ENCODE measurements around the gene CFAP97. TPM values are rescaled to one million over a fixed set of nuclear protein-coding genes. Genes with fewer than 3 reads are reported as not detected.

The CFAP97 gene
- total RNA-seq, 1 experiment from 2014 or later: 36.9 TPM

GRCh38 chr4:185143601-185143969 lies 60.2 kb downstream of the CFAP97 start:
- H3K4me3 Mint-ChIP-seq (ENCODE audit: low read depth, unreplicated experiment): peak overlapping the region; percentile 77
- TF ChIP-seq, protein P1, sequence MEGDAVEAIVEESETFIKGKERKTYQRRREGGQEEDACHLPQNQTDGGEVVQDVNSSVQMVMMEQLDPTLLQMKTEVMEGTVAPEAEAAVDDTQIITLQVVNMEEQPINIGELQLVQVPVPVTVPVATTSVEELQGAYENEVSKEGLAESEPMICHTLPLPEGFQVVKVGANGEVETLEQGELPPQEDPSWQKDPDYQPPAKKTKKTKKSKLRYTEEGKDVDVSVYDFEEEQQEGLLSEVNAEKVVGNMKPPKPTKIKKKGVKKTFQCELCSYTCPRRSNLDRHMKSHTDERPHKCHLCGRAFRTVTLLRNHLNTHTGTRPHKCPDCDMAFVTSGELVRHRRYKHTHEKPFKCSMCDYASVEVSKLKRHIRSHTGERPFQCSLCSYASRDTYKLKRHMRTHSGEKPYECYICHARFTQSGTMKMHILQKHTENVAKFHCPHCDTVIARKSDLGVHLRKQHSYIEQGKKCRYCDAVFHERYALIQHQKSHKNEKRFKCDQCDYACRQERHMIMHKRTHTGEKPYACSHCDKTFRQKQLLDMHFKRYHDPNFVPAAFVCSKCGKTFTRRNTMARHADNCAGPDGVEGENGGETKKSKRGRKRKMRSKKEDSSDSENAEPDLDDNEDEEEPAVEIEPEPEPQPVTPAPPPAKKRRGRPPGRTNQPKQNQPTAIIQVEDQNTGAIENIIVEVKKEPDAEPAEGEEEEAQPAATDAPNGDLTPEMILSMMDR (IDR thresholded peaks at IDR 0.05; ENCODE audit: unreplicated experiment): no peak
- intact Hi-C loops (cut with micrococcal nuclease; ENCODE audit: unreplicated experiment): no loop called here
- DNase-seq: peak; percentile 20
- H3K27ac Mint-ChIP-seq (ENCODE audit: unreplicated experiment): peak overlapping the region; percentile 86
- H3K27me3 Mint-ChIP-seq (ENCODE audit: unreplicated experiment): no peaks in the 10 kb centered on the region
- peaks cover 7% of the 10 kb centered on the region for H3K4me1 Mint-ChIP-seq (ENCODE audit: low read depth, unreplicated experiment)
- no TSS peak for BruUV-seq (replicated peaks)
- CTCF ChIA-PET: interaction anchor here (1.5 kb wide), 1 partner anchor 9 kb away, joined by 6 read pairs; no protein-coding TSS in a partner anchor
- H3K36me3 Mint-ChIP-seq (ENCODE audit: insufficient read depth, unreplicated experiment): peaks cover 26% of the 10 kb centered on the region
- H3K9me3 Mint-ChIP-seq (ENCODE audit: low read depth, unreplicated experiment): no peaks in the 10 kb centered on the region

DNA sequence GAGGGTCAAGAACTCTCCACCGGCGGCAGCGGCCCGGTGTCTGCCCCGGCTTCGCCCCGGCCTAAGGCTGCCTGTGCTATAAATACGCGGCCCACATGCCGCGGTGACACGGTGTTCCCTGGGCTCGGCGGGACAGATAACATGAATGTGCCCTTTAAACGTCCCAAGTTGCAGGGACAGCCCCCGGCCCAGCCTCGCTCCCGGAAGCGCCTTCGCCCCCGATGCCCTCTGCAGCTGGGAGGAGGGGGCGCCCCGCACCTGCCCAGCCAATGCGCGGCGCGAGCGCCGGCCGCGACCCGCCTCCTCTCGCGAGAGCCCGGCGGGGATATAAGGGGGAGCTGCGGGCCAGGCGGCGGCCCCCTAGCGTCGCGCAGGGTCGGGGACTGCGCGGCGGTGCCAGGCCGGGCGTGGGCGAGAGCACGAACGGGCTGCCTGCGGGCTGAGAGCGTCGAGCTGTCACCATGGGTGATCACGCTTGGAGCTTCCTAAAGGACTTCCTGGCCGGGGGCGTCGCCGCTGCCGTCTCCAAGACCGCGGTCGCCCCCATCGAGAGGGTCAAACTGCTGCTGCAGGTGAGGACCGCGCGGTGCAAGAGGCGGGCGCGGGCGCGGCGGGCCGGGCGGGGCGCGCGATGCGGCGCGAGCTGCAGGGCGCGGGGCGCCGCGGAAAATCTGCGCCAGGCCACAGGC lies 60.7 kb downstream of the CFAP97 start, which contains the start of gene SLC25A4:
SLC25A4 (plus strand) TSS at position 355 of the 689 bp plus-strand sequence; CDS start at position 462, 107 bp downstream.
- TF ChIP-seq, protein P1 (IDR thresholded peaks at IDR 0.05; ENCODE audit: unreplicated experiment): no peak
- peak; percentile 86 for DNase-seq
- peak within 1 kb of the TSS; percentile 86 for H3K27ac Mint-ChIP-seq (ENCODE audit: unreplicated experiment)

GRCh38 chr4:185142564-185142911 lies 61.3 kb downstream of the CFAP97 start:
- no peaks in the 10 kb centered on the region for H3K27me3 Mint-ChIP-seq (ENCODE audit: unreplicated experiment)
- H3K4me3 Mint-ChIP-seq (ENCODE audit: low read depth, unreplicated experiment): peak overlapping the region; percentile 77
- H3K9me3 Mint-ChIP-seq (ENCODE audit: low read depth, unreplicated experiment): no peaks in the 10 kb centered on the region
- BruUV-seq (replicated peaks): no TSS peak
- TF ChIP-seq, protein P1 (IDR thresholded peaks at IDR 0.05; ENCODE audit: unreplicated experiment): no peak
- intact Hi-C loops (cut with micrococcal nuclease; ENCODE audit: unreplicated experiment): no loop called here
- H3K36me3 Mint-ChIP-seq (ENCODE audit: insufficient read depth, unreplicated experiment): peaks cover 26% of the 10 kb centered on the region
- CTCF ChIA-PET: interaction anchor here (1.5 kb wide), 1 partner anchor 8 kb away, joined by 6 read pairs; no protein-coding TSS in a partner anchor
- DNase-seq: no peak
- H3K27ac Mint-ChIP-seq (ENCODE audit: unreplicated experiment): peak overlapping the region; percentile 81
- H3K4me1 Mint-ChIP-seq (ENCODE audit: low read depth, unreplicated experiment): peaks cover 7% of the 10 kb centered on the region

More for the DNA sequence above, 60.7 kb downstream of the CFAP97 start, which contains the start of gene SLC25A4:
- no TSS peak for BruUV-seq (replicated peaks)
- H3K4me3 Mint-ChIP-seq (ENCODE audit: low read depth, unreplicated experiment): peak within 1 kb of the TSS; percentile 77
- peaks cover 7% of the 10 kb centered on the region for H3K4me1 Mint-ChIP-seq (ENCODE audit: low read depth, unreplicated experiment)
- CTCF ChIA-PET: interaction anchor here (1.5 kb wide), 1 partner anchor 9 kb away, joined by 6 read pairs; no protein-coding TSS in a partner anchor
- H3K27me3 Mint-ChIP-seq (ENCODE audit: unreplicated experiment): no peaks in the 10 kb centered on the region
- intact Hi-C loops (cut with micrococcal nuclease; ENCODE audit: unreplicated experiment): no loop called here
- H3K36me3 Mint-ChIP-seq (ENCODE audit: insufficient read depth, unreplicated experiment): peaks cover 26% of the 10 kb centered on the region
- no peaks in the 10 kb centered on the region for H3K9me3 Mint-ChIP-seq (ENCODE audit: low read depth, unreplicated experiment)

- Mint-ChIP-seq H3K4me1 (ENCODE audit: low read depth, unreplicated experiment) (peaks cover 7% of the 10 kb centered on the region), H3K27me3 (ENCODE audit: unreplicated experiment) (no peaks in the 10 kb centered on the region), H3K27ac (ENCODE audit: unreplicated experiment) (no peak overlapping the region), H3K36me3 (ENCODE audit: insufficient read depth, unreplicated experiment) (peaks cover 23% of the 10 kb centered on the region), H3K9me3 (ENCODE audit: low read depth, unreplicated experiment) (no peaks in the 10 kb centered on the region), H3K4me3 (ENCODE audit: low read depth, unreplicated experiment) (no peak overlapping the region)
- no peak for DNase-seq
- BruUV-seq (replicated peaks): no TSS peak
- TF ChIP-seq, protein P1 (IDR thresholded peaks at IDR 0.05; ENCODE audit: unreplicated experiment): no peak
- intact Hi-C loops (cut with micrococcal nuclease; ENCODE audit: unreplicated experiment): no loop called here
- CTCF ChIA-PET: no interaction called here
Measured at GRCh38 chr4:185141777-185142176, 62.0 kb downstream of the CFAP97 start.
